ENCODE measurements around the gene COPG2.

The COPG2 gene

GRCh38 chr7:130566898-130567280 lies 101.7 kb downstream of the COPG2 start:
- H3K4me2 ChIP-seq (ENCODE audit: low read depth, low read length, poor library complexity, severe bottlenecking) = no peak overlapping the region
- H3K9ac ChIP-seq (ENCODE audit: low read length) = no peak overlapping the region
- no peak overlapping the region for H3K27ac ChIP-seq (ENCODE audit: low read depth, low read length)
- no peak overlapping the region for H2AFZ ChIP-seq (ENCODE audit: low read depth, low read length, severe bottlenecking)
- H3K9me2 ChIP-seq (replicated peaks; ENCODE audit: insufficient read depth, low read length) = no peaks in the 10 kb centered on the region
- no peaks in the 10 kb centered on the region for H4K20me1 ChIP-seq (ENCODE audit: low read depth, low read length)
- no peaks in the 10 kb centered on the region; the same call in 1 of the 2 replicates for H3K36me3 ChIP-seq (ENCODE audit: low read length)
- H3K9me3 ChIP-seq (ENCODE audit: insufficient read depth, low read length) = peaks cover 5% of the 10 kb centered on the region; the same call in 1 of the 2 replicates
- no peak for TF ChIP-seq EZH2phosphoT487 (conservative IDR thresholded peaks at IDR 0.05; ENCODE audit: low read length)
- TF ChIP-seq, protein P1, sequence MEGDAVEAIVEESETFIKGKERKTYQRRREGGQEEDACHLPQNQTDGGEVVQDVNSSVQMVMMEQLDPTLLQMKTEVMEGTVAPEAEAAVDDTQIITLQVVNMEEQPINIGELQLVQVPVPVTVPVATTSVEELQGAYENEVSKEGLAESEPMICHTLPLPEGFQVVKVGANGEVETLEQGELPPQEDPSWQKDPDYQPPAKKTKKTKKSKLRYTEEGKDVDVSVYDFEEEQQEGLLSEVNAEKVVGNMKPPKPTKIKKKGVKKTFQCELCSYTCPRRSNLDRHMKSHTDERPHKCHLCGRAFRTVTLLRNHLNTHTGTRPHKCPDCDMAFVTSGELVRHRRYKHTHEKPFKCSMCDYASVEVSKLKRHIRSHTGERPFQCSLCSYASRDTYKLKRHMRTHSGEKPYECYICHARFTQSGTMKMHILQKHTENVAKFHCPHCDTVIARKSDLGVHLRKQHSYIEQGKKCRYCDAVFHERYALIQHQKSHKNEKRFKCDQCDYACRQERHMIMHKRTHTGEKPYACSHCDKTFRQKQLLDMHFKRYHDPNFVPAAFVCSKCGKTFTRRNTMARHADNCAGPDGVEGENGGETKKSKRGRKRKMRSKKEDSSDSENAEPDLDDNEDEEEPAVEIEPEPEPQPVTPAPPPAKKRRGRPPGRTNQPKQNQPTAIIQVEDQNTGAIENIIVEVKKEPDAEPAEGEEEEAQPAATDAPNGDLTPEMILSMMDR (IDR thresholded peaks at IDR 0.05; ENCODE audit: insufficient read depth, low read length, poor library complexity, severe bottlenecking) = no peak
- H3K79me2 ChIP-seq (ENCODE audit: insufficient read depth, low read length) = no peaks in the 10 kb centered on the region
- H3F3A ChIP-seq (ENCODE audit: insufficient read depth) = no peaks in the 10 kb centered on the region
- H3K4me3 ChIP-seq (ENCODE audit: insufficient read depth, low read length, poor library complexity, severe bottlenecking) = no peak overlapping the region
- no peaks in the 10 kb centered on the region for H3K27me3 ChIP-seq (ENCODE audit: low read length)

GRCh38 chr7:130566168-130566897 lies 102.2 kb downstream of the COPG2 start:
- H4K20me1 ChIP-seq (ENCODE audit: low read depth, low read length) = no peaks in the 10 kb centered on the region
- no peaks in the 10 kb centered on the region for H3K27me3 ChIP-seq (ENCODE audit: low read length)
- H3F3A ChIP-seq (ENCODE audit: insufficient read depth) = no peaks in the 10 kb centered on the region
- no peaks in the 10 kb centered on the region; the same call in 1 of the 2 replicates for H3K36me3 ChIP-seq (ENCODE audit: low read length)
- H3K9me2 ChIP-seq (replicated peaks; ENCODE audit: insufficient read depth, low read length) = no peaks in the 10 kb centered on the region
- no peak overlapping the region for H3K27ac ChIP-seq (ENCODE audit: low read depth, low read length)
- H3K9me3 ChIP-seq (ENCODE audit: insufficient read depth, low read length) = peaks cover 5% of the 10 kb centered on the region; the same call in 1 of the 2 replicates
- no peak overlapping the region for H2AFZ ChIP-seq (ENCODE audit: low read depth, low read length, severe bottlenecking)
- H3K9ac ChIP-seq (ENCODE audit: low read length) = no peak overlapping the region
- no peak for TF ChIP-seq EZH2phosphoT487 (conservative IDR thresholded peaks at IDR 0.05; ENCODE audit: low read length)
- TF ChIP-seq, protein P1 (IDR thresholded peaks at IDR 0.05; ENCODE audit: insufficient read depth, low read length, poor library complexity, severe bottlenecking) = no peak
- no peaks in the 10 kb centered on the region for H3K79me2 ChIP-seq (ENCODE audit: insufficient read depth, low read length)
- no peak overlapping the region for H3K4me3 ChIP-seq (ENCODE audit: insufficient read depth, low read length, poor library complexity, severe bottlenecking)
- H3K4me2 ChIP-seq (ENCODE audit: low read depth, low read length, poor library complexity, severe bottlenecking) = no peak overlapping the region

DNA sequence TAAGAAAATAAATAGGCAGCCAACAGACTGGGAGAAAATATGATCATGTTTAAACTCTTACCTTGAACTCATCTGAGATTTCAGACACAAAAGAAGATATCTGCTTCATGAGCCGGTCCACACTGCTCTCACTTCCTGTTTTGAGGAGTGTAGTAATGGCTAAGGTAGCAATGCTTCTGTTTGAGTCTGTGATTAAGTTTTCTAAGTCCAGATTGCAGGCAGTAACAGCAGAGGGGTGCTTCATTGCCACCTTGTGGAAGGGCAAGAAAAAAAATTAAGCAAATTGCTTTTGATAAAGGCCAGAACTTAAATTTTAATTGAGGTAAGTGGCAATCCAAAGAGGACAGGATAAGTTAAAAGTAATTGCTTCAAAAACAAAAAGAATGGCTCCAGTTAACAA lies 107.6 kb downstream of the COPG2 start:
- no peaks in the 10 kb centered on the region for H3K9me2 ChIP-seq (replicated peaks; ENCODE audit: insufficient read depth, low read length)
- peak overlapping the region; percentile 50 for H2AFZ ChIP-seq (ENCODE audit: low read depth, low read length, severe bottlenecking)
- H3K36me3 ChIP-seq (ENCODE audit: low read length) = peaks cover 7% of the 10 kb centered on the region
- peak overlapping the region; percentile 67 for H3K4me2 ChIP-seq (ENCODE audit: low read depth, low read length, poor library complexity, severe bottlenecking)
- H4K20me1 ChIP-seq (ENCODE audit: low read depth, low read length) = no peaks in the 10 kb centered on the region
- peak overlapping the region; percentile 49 for H3K27ac ChIP-seq (ENCODE audit: low read depth, low read length)
- H3F3A ChIP-seq (ENCODE audit: insufficient read depth) = no peaks in the 10 kb centered on the region
- H3K9me3 ChIP-seq (ENCODE audit: insufficient read depth, low read length) = no peaks in the 10 kb centered on the region
- TF ChIP-seq, protein P1 (IDR thresholded peaks at IDR 0.05; ENCODE audit: insufficient read depth, low read length, poor library complexity, severe bottlenecking) = peak; percentile 61
- no peak for TF ChIP-seq EZH2phosphoT487 (conservative IDR thresholded peaks at IDR 0.05; ENCODE audit: low read length)
- no peaks in the 10 kb centered on the region for H3K27me3 ChIP-seq (ENCODE audit: low read length)
- peak overlapping the region; percentile 43 for H3K4me3 ChIP-seq (ENCODE audit: insufficient read depth, low read length, poor library complexity, severe bottlenecking)
- H3K79me2 ChIP-seq (ENCODE audit: insufficient read depth, low read length) = peaks cover 4% of the 10 kb centered on the region; the same call in 1 of the 2 replicates
- peak overlapping the region; percentile 46; the same call in 1 of the 2 replicates for H3K9ac ChIP-seq (ENCODE audit: low read length)
